ENCODE measurements around the gene WBP1L. TPM values are rescaled to one million over a fixed set of nuclear protein-coding genes. Genes with fewer than 3 reads are reported as not detected.

The WBP1L gene
- polyA plus RNA-seq, 1 donor from 2014 or later = 20.8 TPM

DNA sequence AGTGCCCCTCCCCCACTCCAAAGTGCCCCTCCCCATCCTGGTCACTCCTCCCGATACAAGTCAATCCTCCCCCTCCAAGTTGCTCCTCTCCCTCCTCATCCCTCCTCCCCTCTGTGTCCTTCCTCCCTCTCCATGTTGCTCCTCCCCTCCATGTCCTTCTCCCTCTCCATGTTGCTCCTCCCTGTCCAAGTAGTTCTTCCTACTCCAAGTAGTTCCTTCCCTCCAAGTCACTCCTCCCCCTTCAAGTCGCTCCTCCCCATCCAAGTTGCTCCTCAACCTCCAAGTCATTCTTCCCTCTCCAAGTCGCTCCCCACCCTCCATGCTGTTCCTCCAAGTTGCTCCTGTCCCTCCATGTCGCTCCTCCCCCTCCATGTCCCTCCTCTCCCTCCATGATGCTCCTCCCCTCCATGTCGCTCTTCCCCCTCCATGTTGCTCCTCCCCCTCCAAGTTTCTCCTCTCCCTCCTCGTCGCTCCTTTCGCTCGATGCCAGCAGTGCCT is 8.6 kb upstream of the WBP1L start:
- H4K20me1 ChIP-seq (ENCODE audit: insufficient read depth) = no peaks in the 10 kb centered on the region
- no peak overlapping the region for H3K9ac ChIP-seq (ENCODE audit: low read length)
- no peaks in the 10 kb centered on the region for H3K9me2 ChIP-seq (ENCODE audit: insufficient read depth, low read length)
- no peaks in the 10 kb centered on the region for H3F3A ChIP-seq (ENCODE audit: insufficient read depth, low read length, poor library complexity, severe bottlenecking)
- no peaks in the 10 kb centered on the region for H3K27me3 ChIP-seq (ENCODE audit: insufficient read depth, low read depth, low read length)
- no peak overlapping the region for H3K4me3 ChIP-seq (ENCODE audit: low read length)
- no peaks in the 10 kb centered on the region for H3K79me2 ChIP-seq (replicated peaks; ENCODE audit: insufficient read depth, low read length)
- no peaks in the 10 kb centered on the region for H3K9me3 ChIP-seq (ENCODE audit: low read length)
- H3K4me2 ChIP-seq (ENCODE audit: low read length) = no peak overlapping the region
- TF ChIP-seq EP300 (conservative IDR thresholded peaks at IDR 0.05; ENCODE audit: poor library complexity, severe bottlenecking) (no peak), SMC3 (conservative IDR thresholded peaks at IDR 0.05; ENCODE audit: poor library complexity) (no peak), EZH2 (IDR thresholded peaks at IDR 0.05; ENCODE audit: borderline replicate concordance, insufficient read depth, low read length, poor library complexity, severe bottlenecking) (no peak), POLR2AphosphoS5 (IDR thresholded peaks at IDR 0.05) (no peak), MXI1 (conservative IDR thresholded peaks at IDR 0.05; ENCODE audit: poor library complexity, severe bottlenecking) (no peak), TAF1 (IDR thresholded peaks at IDR 0.05; ENCODE audit: low read depth) (no peak), RAD21 (conservative IDR thresholded peaks at IDR 0.05) (no peak), REST (IDR thresholded peaks at IDR 0.05; ENCODE audit: borderline replicate concordance) (no peak)
- TF ChIP-seq, protein P1, sequence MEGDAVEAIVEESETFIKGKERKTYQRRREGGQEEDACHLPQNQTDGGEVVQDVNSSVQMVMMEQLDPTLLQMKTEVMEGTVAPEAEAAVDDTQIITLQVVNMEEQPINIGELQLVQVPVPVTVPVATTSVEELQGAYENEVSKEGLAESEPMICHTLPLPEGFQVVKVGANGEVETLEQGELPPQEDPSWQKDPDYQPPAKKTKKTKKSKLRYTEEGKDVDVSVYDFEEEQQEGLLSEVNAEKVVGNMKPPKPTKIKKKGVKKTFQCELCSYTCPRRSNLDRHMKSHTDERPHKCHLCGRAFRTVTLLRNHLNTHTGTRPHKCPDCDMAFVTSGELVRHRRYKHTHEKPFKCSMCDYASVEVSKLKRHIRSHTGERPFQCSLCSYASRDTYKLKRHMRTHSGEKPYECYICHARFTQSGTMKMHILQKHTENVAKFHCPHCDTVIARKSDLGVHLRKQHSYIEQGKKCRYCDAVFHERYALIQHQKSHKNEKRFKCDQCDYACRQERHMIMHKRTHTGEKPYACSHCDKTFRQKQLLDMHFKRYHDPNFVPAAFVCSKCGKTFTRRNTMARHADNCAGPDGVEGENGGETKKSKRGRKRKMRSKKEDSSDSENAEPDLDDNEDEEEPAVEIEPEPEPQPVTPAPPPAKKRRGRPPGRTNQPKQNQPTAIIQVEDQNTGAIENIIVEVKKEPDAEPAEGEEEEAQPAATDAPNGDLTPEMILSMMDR (IDR thresholded peaks at IDR 0.05; ENCODE audit: poor library complexity, severe bottlenecking) = no peak
- no peaks in the 10 kb centered on the region for H3K36me3 ChIP-seq (ENCODE audit: insufficient read depth, low read length)
- H3K27ac ChIP-seq (ENCODE audit: low read length) = no peak overlapping the region
- no peak overlapping the region for H2AFZ ChIP-seq (ENCODE audit: low read depth, low read length)

DNA sequence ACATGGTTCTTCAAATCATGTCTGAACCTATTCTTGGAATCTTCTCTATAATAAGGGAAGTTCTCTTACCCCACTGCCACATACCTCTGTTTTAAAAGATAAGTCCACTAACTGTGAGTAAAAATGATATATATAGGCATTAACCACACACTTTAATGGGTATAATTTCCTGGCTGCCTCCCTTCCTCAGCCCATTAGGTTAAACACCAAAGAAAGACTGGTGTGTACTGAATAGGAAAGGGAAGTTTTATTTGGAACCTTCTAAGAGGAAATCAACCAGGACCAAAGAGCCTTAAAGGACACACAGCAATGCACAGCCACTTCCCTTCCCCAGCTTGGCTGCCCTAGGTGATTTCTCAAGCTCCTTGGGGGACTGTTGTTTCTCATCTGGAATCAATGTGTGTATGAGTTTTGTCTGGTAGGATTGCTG is 5.0 kb upstream of the WBP1L start:
- Histone ChIP-seq H3K9ac (ENCODE audit: low read length) (no peak overlapping the region), H3K4me2 (ENCODE audit: low read length) (no peak overlapping the region), H3K27me3 (ENCODE audit: insufficient read depth, low read depth, low read length) (no peaks in the 10 kb centered on the region), H3K9me3 (ENCODE audit: low read length) (no peaks in the 10 kb centered on the region), H4K20me1 (ENCODE audit: insufficient read depth) (no peaks in the 10 kb centered on the region), H2AFZ (ENCODE audit: low read depth, low read length) (no peak overlapping the region), H3K79me2 (replicated peaks; ENCODE audit: insufficient read depth, low read length) (no peaks in the 10 kb centered on the region), H3K4me3 (ENCODE audit: low read length) (no peak overlapping the region), H3K27ac (ENCODE audit: low read length) (no peak overlapping the region), H3K9me2 (ENCODE audit: insufficient read depth, low read length) (no peaks in the 10 kb centered on the region), H3F3A (ENCODE audit: insufficient read depth, low read length, poor library complexity, severe bottlenecking) (no peaks in the 10 kb centered on the region), H3K36me3 (ENCODE audit: insufficient read depth, low read length) (no peaks in the 10 kb centered on the region)
- TF ChIP-seq EZH2 (IDR thresholded peaks at IDR 0.05; ENCODE audit: borderline replicate concordance, insufficient read depth, low read length, poor library complexity, severe bottlenecking) (no peak), EP300 (conservative IDR thresholded peaks at IDR 0.05; ENCODE audit: poor library complexity, severe bottlenecking) (no peak), POLR2AphosphoS5 (IDR thresholded peaks at IDR 0.05) (no peak), TAF1 (IDR thresholded peaks at IDR 0.05; ENCODE audit: low read depth) (no peak), MXI1 (conservative IDR thresholded peaks at IDR 0.05; ENCODE audit: poor library complexity, severe bottlenecking) (no peak), REST (IDR thresholded peaks at IDR 0.05; ENCODE audit: borderline replicate concordance) (no peak), SMC3 (conservative IDR thresholded peaks at IDR 0.05; ENCODE audit: poor library complexity) (no peak)
- TF ChIP-seq, protein P1 (IDR thresholded peaks at IDR 0.05; ENCODE audit: poor library complexity, severe bottlenecking) = no peak
